T-cell (primary cell): ENCODE data around the gene CALHM2. TPM values are rescaled to one million over a fixed set of nuclear protein-coding genes. Genes with fewer than 3 reads are reported as not detected.

ENCODE experiments used
- ATAC-seq, 4 experiments: fragments of 200-7000 bp in 3 of 4; fragments of 150-1000 bp in 1 of 4; cut with Tn5 transposase; replicated peaks in 1 of 4; 1 replicate in 3 of 4; 2 replicates in 1 of 4; pipeline ENCODE4 v1.10.0; 2021; ENCODE audit warnings: moderate library complexity in 3 of 4, mild to moderate bottlenecking in 2 of 4, moderate number of reproducible peaks in 1 of 4
- CTCF ChIA-PET, 2 donors: fragments of 300-600 bp; sonication (Branson Sonifier 250); formaldehyde crosslinking; loops; one replicate each; lab custom pipeline; 2022; ENCODE audit warnings: antibody characterized with exemption in 2 of 2; lab: Charles Lee
- POLR2A ChIA-PET, 2 donors: fragments of 300-600 bp; sonication (Branson Sonifier 250); formaldehyde crosslinking; loops; one replicate each; lab custom pipeline; 2022; ENCODE audit warnings: antibody characterized with exemption in 2 of 2; lab: Charles Lee
- DNase-seq, 35 experiments: peaks; one replicate each; pipeline versions ENCODE4 v3.0.0 to v3.0.0-alpha.2; 2013 to 2023
- H3K27ac ChIP-seq: one replicate; pipeline ENCODE4 v1.5.1; 2013; ENCODE audit warnings: low read length
- H3K27me3 ChIP-seq, 2 experiments: replicated peaks in 1 of 2; 1 replicate in 1 of 2; 2 replicates in 1 of 2; pipeline versions ENCODE4 v1.6.1 to v1.7.0; 2013; ENCODE audit warnings: low read length in 1 of 2, mixed read lengths in 1 of 2; ENCODE audit not compliant: control insufficient read depth in 2 of 2, insufficient read depth in 2 of 2; ENCODE audit errors: extremely low read depth in 1 of 2
- H3K36me3 ChIP-seq, 2 donors: 1 replicate in 1 of 2; 2 replicates in 1 of 2; pipeline versions ENCODE4 v1.6.1 to v1.7.0; 2013; ENCODE audit warnings: low read length in 1 of 2; ENCODE audit not compliant: control insufficient read depth in 2 of 2, insufficient read depth in 1 of 2; ENCODE audit errors: extremely low read depth in 1 of 2
- H3K4me1 ChIP-seq, 2 experiments: 1 replicate in 1 of 2; 2 replicates in 1 of 2; pipeline versions ENCODE4 v1.6.1 to v1.7.0; 2013; ENCODE audit warnings: low read length in 2 of 2, mixed read lengths in 1 of 2; ENCODE audit not compliant: insufficient read depth in 2 of 2, control insufficient read depth in 1 of 2; ENCODE audit errors: extremely low read depth in 1 of 2
- H3K4me3 ChIP-seq, 2 donors: 1 replicate in 1 of 2; 2 replicates in 1 of 2; pipeline versions ENCODE4 v1.5.1 to v1.7.0; 2013; ENCODE audit warnings: mild to moderate bottlenecking in 2 of 2, low read length in 1 of 2, moderate library complexity in 1 of 2; ENCODE audit not compliant: control insufficient read depth in 1 of 2; ENCODE audit errors: extremely low read depth in 1 of 2
- H3K9me3 ChIP-seq: 2 replicates; pipeline ENCODE4 v1.7.0; 2013
- H3K27ac Mint-ChIP-seq, 2 donors: one replicate each; pipeline ENCODE4 v1.8.0; 2020 to 2021; ENCODE audit warnings: mild to moderate bottlenecking in 2 of 2, mixed read lengths in 2 of 2
- H3K27me3 Mint-ChIP-seq, 2 donors: one replicate each; pipeline ENCODE4 v1.8.0; 2021 to 2022; ENCODE audit warnings: mixed read lengths in 2 of 2
- H3K36me3 Mint-ChIP-seq: one replicate; pipeline ENCODE4 v1.8.0; 2021; ENCODE audit warnings: mixed read lengths
- H3K4me1 Mint-ChIP-seq, 3 donors: one replicate each; pipeline ENCODE4 v1.8.0; 2020 to 2022; ENCODE audit warnings: mixed read lengths in 3 of 3, mild to moderate bottlenecking in 1 of 3
- H3K4me3 Mint-ChIP-seq, 3 donors: one replicate each; pipeline ENCODE4 v1.8.0; 2020 to 2022; ENCODE audit warnings: mild to moderate bottlenecking in 3 of 3, mixed read lengths in 3 of 3, moderate library complexity in 3 of 3
- H3K9me3 Mint-ChIP-seq, 3 donors: one replicate each; pipeline ENCODE4 v1.8.0; 2020 to 2022; ENCODE audit warnings: mixed read lengths in 3 of 3
- WGBS: methylation state at CpG from one replicate; pipeline ENCODE4 v1.1.5; 2013; ENCODE audit warnings: missing lambda C conversion rate; ENCODE audit not compliant: insufficient coverage; 5-methylcytosine and 5-hydroxymethylcytosine counted together
- total RNA-seq, 35 experiments: library from RNA in 6 of 35; stranded (reverse) in 6 of 35; fragments of 120-200 nt in 1 of 35; gene quantifications; one replicate each; pipeline versions ENCODE4 v1.2.1 to v1.2.4 and lab custom pipeline; 2013 to 2026

Gene CALHM2
- total RNA-seq, 5 donors from 2014 or later (not counting 1 experiment from before 2014, with no cell fraction given), result 8.9 to 76.7 (median 46.8) TPM

GRCh38 chr10:103479135-103479534, 27.0 kb upstream of the CALHM2 start, which contains the start of gene CALHM3:
Gene CALHM3, minus strand, starts transcription at chr10:103479240. Its CDS starts 208 bp downstream, at chr10:103479032.
- Histone ChIP-seq H3K4me1 (peaks cover 0 to 8% of the 10 kb centered on the region in 2 experiments), H3K27me3 (no peaks in the 10 kb centered on the region), H3K4me3 (no peak within 1 kb of the TSS), H3K36me3 (no peaks in the 10 kb centered on the region), H3K9me3 (no peaks in the 10 kb centered on the region), H3K27ac (no peak within 1 kb of the TSS)
- H3K4me1 Mint-ChIP-seq, result peaks cover 4 to 12% (median 7%) of the 10 kb centered on the region in 3 donors
- WGBS, result no CpG with 5 or more reads among the region's 7 CpGs
- H3K4me3 Mint-ChIP-seq, result no peak within 1 kb of the TSS
- CTCF ChIA-PET, result no interaction called here
- ATAC-seq (no peak), DNase-seq (no peak)
- no peaks in the 10 kb centered on the region for H3K36me3 Mint-ChIP-seq
- no peak within 1 kb of the TSS for H3K27ac Mint-ChIP-seq
- no peaks in the 10 kb centered on the region for H3K9me3 Mint-ChIP-seq
- POLR2A ChIA-PET, result no interaction called here
- H3K27me3 Mint-ChIP-seq, result no peaks in the 10 kb centered on the region

GRCh38 chr10:103478671-103479070, 26.5 kb upstream of the CALHM2 start:
- no peaks in the 10 kb centered on the region for H3K36me3 Mint-ChIP-seq
- H3K27me3 Mint-ChIP-seq, result no peaks in the 10 kb centered on the region
- Histone ChIP-seq H3K9me3 (no peaks in the 10 kb centered on the region), H3K4me1 (peaks cover 0 to 8% of the 10 kb centered on the region in 2 experiments), H3K36me3 (no peaks in the 10 kb centered on the region), H3K27ac (no peak overlapping the region), H3K4me3 (no peak overlapping the region), H3K27me3 (no peaks in the 10 kb centered on the region)
- H3K9me3 Mint-ChIP-seq, result no peaks in the 10 kb centered on the region
- H3K4me1 Mint-ChIP-seq, result peaks cover 4 to 14% (median 7%) of the 10 kb centered on the region in 3 donors
- no peak overlapping the region for H3K4me3 Mint-ChIP-seq
- 94% methylated on average over 22 of the region's 22 CpGs for WGBS
- ATAC-seq (no peak), DNase-seq (no peak)
- ChIA-PET POLR2A (no interaction called here), CTCF (no interaction called here)
- no peak overlapping the region for H3K27ac Mint-ChIP-seq

GRCh38 chr10:103476046-103476768, 24.0 kb upstream of the CALHM2 start:
- ChIA-PET CTCF (interaction anchor here (1.0 to 1.2 kb wide), 3 partner anchors 9 to 60 kb away, joined by 3 read pairs; no protein-coding TSS in a partner anchor), POLR2A (no interaction called here)
- peak in 1 of 35 experiments; percentile 28 for DNase-seq
- H3K36me3 Mint-ChIP-seq, result no peaks in the 10 kb centered on the region
- Histone ChIP-seq H3K27me3 (no peaks in the 10 kb centered on the region), H3K4me3 (no peak overlapping the region), H3K27ac (no peak overlapping the region), H3K4me1 (peaks cover 4 to 31% of the 10 kb centered on the region in 2 experiments), H3K9me3 (no peaks in the 10 kb centered on the region), H3K36me3 (no peaks in the 10 kb centered on the region)
- H3K27me3 Mint-ChIP-seq, result no peaks in the 10 kb centered on the region
- H3K4me1 Mint-ChIP-seq, result peaks cover 14 to 31% (median 16%) of the 10 kb centered on the region in 3 donors
- no peak overlapping the region for H3K4me3 Mint-ChIP-seq
- H3K9me3 Mint-ChIP-seq, result no peaks in the 10 kb centered on the region
- H3K27ac Mint-ChIP-seq, result no peak overlapping the region
- 82% methylated on average over 7 of the region's 11 CpGs for WGBS
- ATAC-seq, result peak in 1 of 4 experiments; percentile 20

GRCh38 chr10:103475437-103475836, 23.3 kb upstream of the CALHM2 start:
- Histone ChIP-seq H3K9me3 (no peaks in the 10 kb centered on the region), H3K27ac (no peak overlapping the region), H3K27me3 (no peaks in the 10 kb centered on the region), H3K36me3 (no peaks in the 10 kb centered on the region), H3K4me1 (peaks cover 4 to 38% of the 10 kb centered on the region in 2 experiments), H3K4me3 (no peak overlapping the region)
- DNase-seq, result no peak
- H3K36me3 Mint-ChIP-seq, result no peaks in the 10 kb centered on the region
- ChIA-PET CTCF (interaction anchor here (1.2 to 1.3 kb wide), 2 partner anchors 9 to 58 kb away, joined by 3 to 4 read pairs; no protein-coding TSS in a partner anchor), POLR2A (interaction anchor here in 1 of 2 donors (0.6 kb wide), 1 partner anchor 28 kb away, joined by 7 read pairs; no protein-coding TSS in a partner anchor)
- H3K4me3 Mint-ChIP-seq, result no peak overlapping the region
- ATAC-seq, result no peak
- no peaks in the 10 kb centered on the region for H3K9me3 Mint-ChIP-seq
- H3K4me1 Mint-ChIP-seq, result peaks cover 22 to 39% (median 24%) of the 10 kb centered on the region in 3 donors
- no peaks in the 10 kb centered on the region for H3K27me3 Mint-ChIP-seq
- no peak overlapping the region for H3K27ac Mint-ChIP-seq
- WGBS, result 100% methylated on average over 1 of the region's 4 CpGs

- no peaks in the 10 kb centered on the region for H3K36me3 Mint-ChIP-seq
- 85% methylated on average over 3 of the region's 3 CpGs for WGBS
- Histone ChIP-seq H3K27me3 (no peaks in the 10 kb centered on the region), H3K27ac (no peak overlapping the region), H3K36me3 (no peaks in the 10 kb centered on the region), H3K4me3 (no peak overlapping the region), H3K4me1 (peaks cover 4 to 52% of the 10 kb centered on the region in 2 experiments), H3K9me3 (no peaks in the 10 kb centered on the region)
- ATAC-seq (no peak), DNase-seq (no peak)
- POLR2A ChIA-PET, result no interaction called here
- H3K27me3 Mint-ChIP-seq, result no peaks in the 10 kb centered on the region
- no peak overlapping the region for H3K4me3 Mint-ChIP-seq
- peaks cover 28 to 52% (median 32%) of the 10 kb centered on the region in 3 donors for H3K4me1 Mint-ChIP-seq
- CTCF ChIA-PET, result no interaction called here
- no peaks in the 10 kb centered on the region for H3K9me3 Mint-ChIP-seq
- peak overlapping the region; percentile 33 to 35 for H3K27ac Mint-ChIP-seq
These were observed 21.9 kb upstream of the CALHM2 start for GRCh38 chr10:103474077-103474476.

- no peaks in the 10 kb centered on the region for H3K36me3 Mint-ChIP-seq
- no peaks in the 10 kb centered on the region for H3K27me3 ChIP-seq
- ATAC-seq (no peak), DNase-seq (no peak)
- H3K27ac Mint-ChIP-seq, result peak overlapping the region; percentile 52 to 70
- H3K4me3 ChIP-seq, result no peak overlapping the region
- WGBS, result 98% methylated on average over 24 of the region's 32 CpGs
- peak overlapping the region; percentile 87 for H3K27ac ChIP-seq
- no peak overlapping the region for H3K4me3 Mint-ChIP-seq
- POLR2A ChIA-PET, result no interaction called here
- CTCF ChIA-PET, result no interaction called here
- H3K4me1 ChIP-seq, result peaks cover 4 to 53% of the 10 kb centered on the region in 2 experiments
- H3K4me1 Mint-ChIP-seq, result peaks cover 28 to 53% (median 32%) of the 10 kb centered on the region in 3 donors
- no peaks in the 10 kb centered on the region for H3K9me3 Mint-ChIP-seq
- no peaks in the 10 kb centered on the region for H3K9me3 ChIP-seq
- no peaks in the 10 kb centered on the region for H3K27me3 Mint-ChIP-seq
- no peaks in the 10 kb centered on the region for H3K36me3 ChIP-seq
These were observed 21.1 kb upstream of the CALHM2 start for GRCh38 chr10:103473261-103473671.
